ENCODE results near the gene GAL3ST1.

Gene GAL3ST1

GRCh38 chr22:30605449-30606110 is 31.1 kb upstream of the GAL3ST1 start:
- DNase-seq (ENCODE audit: insufficient read length, low spot score) (no peak), FAIRE-seq (no peak)
- TF ChIP-seq CTCF (IDR thresholded peaks at IDR 0.05; ENCODE audit: insufficient read depth, missing control alignments): peak; percentile 43

- no peak for FAIRE-seq
Measured at GRCh38 chr22:30604723-30605122, 30.3 kb upstream of the GAL3ST1 start.

GRCh38 chr22:30603801-30604200 is 29.3 kb upstream of the GAL3ST1 start:
- TF ChIP-seq CTCF (IDR thresholded peaks at IDR 0.05; ENCODE audit: insufficient read depth, missing control alignments): no peak
- FAIRE-seq: no peak
- DNase-seq (ENCODE audit: insufficient read length, low spot score): no peak

More at GRCh38 chr22:30604723-30605122, 30.3 kb upstream of the GAL3ST1 start:
- no peak for DNase-seq (ENCODE audit: insufficient read length, low spot score)
- TF ChIP-seq CTCF (IDR thresholded peaks at IDR 0.05; ENCODE audit: insufficient read depth, missing control alignments): no peak

GRCh38 chr22:30602049-30602448 is 27.6 kb upstream of the GAL3ST1 start:
- no peak for FAIRE-seq
- TF ChIP-seq CTCF (IDR thresholded peaks at IDR 0.05; ENCODE audit: insufficient read depth, missing control alignments): peak; percentile 39
- no peak for DNase-seq (ENCODE audit: insufficient read length, low spot score)

GRCh38 chr22:30601464-30601863 is 27.0 kb upstream of the GAL3ST1 start:
- no peak for FAIRE-seq
- DNase-seq (ENCODE audit: insufficient read length, low spot score): no peak
- no peak for TF ChIP-seq CTCF (IDR thresholded peaks at IDR 0.05; ENCODE audit: insufficient read depth, missing control alignments)

- FAIRE-seq (no peak), DNase-seq (ENCODE audit: insufficient read length, low spot score) (no peak)
- TF ChIP-seq CTCF (IDR thresholded peaks at IDR 0.05; ENCODE audit: insufficient read depth, missing control alignments): no peak
Measured at GRCh38 chr22:30600921-30601320, 26.5 kb upstream of the GAL3ST1 start.

GRCh38 chr22:30598986-30599385 is 24.5 kb upstream of the GAL3ST1 start:
- TF ChIP-seq CTCF (IDR thresholded peaks at IDR 0.05; ENCODE audit: insufficient read depth, missing control alignments): no peak
- DNase-seq (ENCODE audit: insufficient read length, low spot score) (no peak), FAIRE-seq (no peak)

All from D721Med (cell line).